Small intestine (tissue), 16 donors: Measurements from ENCODE around the gene SMU1. TPM values are rescaled to one million over a fixed set of nuclear protein-coding genes. Genes with fewer than 3 reads are reported as not detected.

ENCODE experiments used
- DNase-seq, 2 donors: peaks; one replicate each; pipeline versions ENCODE4 v3.0.0 to v3.0.0-alpha.2; 2013
- FAIRE-seq: peaks from 2 replicates; lab custom pipeline; 2012; peaks lifted over from hg19 to GRCh38; lab: Jason Lieb, UNC
- H3K27ac ChIP-seq, 3 donors: one replicate each; pipeline ENCODE4 v1.5.1; 2013; ENCODE audit warnings: low read length in 2 of 3, mild to moderate bottlenecking in 2 of 3, control low read depth in 1 of 3, inconsistent platforms in 1 of 3, low read depth in 1 of 3, moderate library complexity in 1 of 3
- H3K27me3 ChIP-seq, 3 donors: one replicate each; pipeline ENCODE4 v1.6.1; 2013; ENCODE audit warnings: low read length in 3 of 3, inconsistent platforms in 1 of 3; ENCODE audit not compliant: control insufficient read depth in 3 of 3, insufficient read depth in 3 of 3
- H3K36me3 ChIP-seq, 3 donors: one replicate each; pipeline ENCODE4 v1.6.1; 2013; ENCODE audit warnings: low read length in 3 of 3, inconsistent platforms in 1 of 3, low read depth in 1 of 3, mild to moderate bottlenecking in 1 of 3, moderate library complexity in 1 of 3; ENCODE audit not compliant: control insufficient read depth in 3 of 3, insufficient read depth in 2 of 3
- H3K4me1 ChIP-seq, 3 donors: one replicate each; pipeline ENCODE4 v1.6.1; 2013; ENCODE audit warnings: low read length in 2 of 3, inconsistent platforms in 1 of 3, low read depth in 1 of 3, mild to moderate bottlenecking in 1 of 3, moderate library complexity in 1 of 3; ENCODE audit not compliant: control insufficient read depth in 3 of 3, insufficient read depth in 2 of 3
- H3K4me3 ChIP-seq, 3 donors: one replicate each; pipeline ENCODE4 v1.5.1; 2013; ENCODE audit warnings: low read length in 3 of 3, control low read depth in 1 of 3, inconsistent platforms in 1 of 3, low read depth in 1 of 3, mild to moderate bottlenecking in 1 of 3, moderate library complexity in 1 of 3
- H3K9me3 ChIP-seq, 2 donors: one replicate each; pipeline ENCODE4 v1.6.1; 2013; ENCODE audit warnings: low read depth in 1 of 2, low read length in 1 of 2; ENCODE audit not compliant: control insufficient read depth in 2 of 2, insufficient read depth in 1 of 2
- WGBS, 3 donors: extraction: QIAGEN DNeasy Blood & Tissue Kit; methylation state at CpG; one replicate each; pipeline ENCODE4 v1.1.7; 2013; 5-methylcytosine and 5-hydroxymethylcytosine counted together
- long read RNA-seq, 10 donors: transcript quantifications; one replicate each; lab custom pipeline, GENCODE V29; 2026
- polyA plus RNA-seq, 4 donors: library from polyadenylated mRNA; stranded (reverse) in 3 of 4; unstranded in 1 of 4; fragments of 200-250 nt in 3 of 4; fragments of 120-200 nt in 1 of 4; gene quantifications; one replicate each; pipeline versions ENCODE4 v1.2.1 to v1.2.3, GENCODE V29; 2013
- donor health status: healthy with polysubstance abuse.
- donor health status: control.
- donor health status: control.
- donor health status: Bipolar disorder and iron deficiency.
- donor health status: healthy.

SMU1 gene
- polyA plus RNA-seq: 10 to 100 TPM in 2 of 4 donors, 1 to 10 TPM in 2; 7.6 to 18.4 (median 10.1) TPM
- long read RNA-seq, donor 1, full-length matches to known transcripts: 25 of 38 reads
- long read RNA-seq, donor 1, partial matches to known transcripts: 13 of 38 reads
- long read RNA-seq, donor 1, other reads (novel, unspliced or antisense): 0 of 38 reads
- long read RNA-seq, donor 2, full-length matches to known transcripts: 3 of 3 reads
- long read RNA-seq, donor 2, partial matches to known transcripts: 0 of 3 reads
- long read RNA-seq, donor 2, other reads (novel, unspliced or antisense): 0 of 3 reads
- long read RNA-seq, donor 3, full-length matches to known transcripts: 4 of 4 reads
- long read RNA-seq, donor 3, partial matches to known transcripts: 0 of 4 reads
- long read RNA-seq, donor 3, other reads (novel, unspliced or antisense): 0 of 4 reads
- long read RNA-seq, donor 4: 0 reads
- long read RNA-seq, donor 5, full-length matches to known transcripts: 2 of 2 reads
- long read RNA-seq, donor 5, partial matches to known transcripts: 0 of 2 reads
- long read RNA-seq, donor 5, other reads (novel, unspliced or antisense): 0 of 2 reads
- long read RNA-seq, donor 6, full-length matches to known transcripts: 6 of 13 reads
- long read RNA-seq, donor 6, partial matches to known transcripts: 7 of 13 reads
- long read RNA-seq, donor 6, other reads (novel, unspliced or antisense): 0 of 13 reads
- long read RNA-seq, donor 7, full-length matches to known transcripts: 10 of 102 reads
- long read RNA-seq, donor 7, partial matches to known transcripts: 92 of 102 reads
- long read RNA-seq, donor 7, other reads (novel, unspliced or antisense): 0 of 102 reads
- long read RNA-seq, donor 8: 0 reads
- long read RNA-seq, donor 9: 0 reads
- long read RNA-seq, donor 10, full-length matches to known transcripts: 11 of 22 reads
- long read RNA-seq, donor 10, partial matches to known transcripts: 11 of 22 reads
- long read RNA-seq, donor 10, other reads (novel, unspliced or antisense): 0 of 22 reads

DNA sequence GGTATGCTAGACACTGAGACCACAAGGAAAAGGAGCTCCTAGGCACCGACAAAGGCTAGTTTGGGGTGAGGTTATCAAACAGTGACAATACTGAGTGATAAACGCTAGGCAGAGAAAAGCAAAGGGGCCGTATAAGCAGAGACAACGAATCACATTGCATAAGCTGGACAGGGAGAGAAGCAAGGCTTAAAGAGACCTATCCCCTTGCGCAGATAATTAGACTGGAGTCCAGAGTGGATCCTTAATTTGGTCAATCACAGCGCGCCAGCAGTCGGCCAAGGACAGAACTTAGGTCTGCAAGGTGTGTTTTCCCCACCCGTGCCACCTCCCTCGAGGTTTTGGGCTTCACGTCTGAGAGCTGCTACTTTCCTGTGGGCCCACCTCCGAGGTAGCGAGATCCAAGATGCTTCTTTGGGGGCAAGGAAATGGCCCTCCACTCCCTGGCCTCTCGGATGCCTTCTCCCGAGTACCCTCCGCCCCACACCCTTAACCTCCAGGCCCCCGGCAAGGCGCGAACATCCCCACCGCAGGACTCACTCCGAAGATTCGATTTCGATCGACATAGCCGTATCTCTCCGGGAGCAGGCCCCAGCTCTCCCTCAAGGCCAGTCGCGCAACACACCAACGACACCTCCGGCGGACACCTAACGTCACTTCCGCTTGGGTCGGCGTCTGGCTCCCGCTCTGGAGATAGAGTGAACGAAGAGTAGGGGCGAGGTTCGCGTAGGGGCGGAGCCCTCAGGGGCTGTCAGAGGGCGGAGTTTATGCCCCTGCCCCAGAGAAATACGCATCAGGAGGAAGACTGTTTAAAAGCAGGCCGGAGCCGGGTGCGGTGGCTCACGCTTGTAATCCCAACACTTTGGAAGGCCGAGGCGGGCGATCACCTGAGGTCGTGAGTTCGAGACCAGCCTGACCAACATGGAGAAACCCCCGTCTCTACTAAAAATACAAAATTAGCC, at the start of gene SMU1:
Gene SMU1 (minus strand): TSS at position 629 of the 959 bp plus-strand sequence. CDS start 66 bp downstream, at position 563.
- Histone ChIP-seq H3K27me3 (no peaks in the 10 kb centered on the region), H3K9me3 (no peaks in the 10 kb centered on the region), H3K27ac (peak within 1 kb of the TSS; percentile 87 to 95 (median 91)), H3K4me3 (peak within 1 kb of the TSS; percentile 46 to 77 (median 72)), H3K4me1 (peaks cover 0 to 15% (median 0%) of the 10 kb centered on the region in 3 donors), H3K36me3 (peaks cover 6 to 25% (median 6%) of the 10 kb centered on the region in 3 donors)
- DNase-seq: peak; percentile 98
- FAIRE-seq: no peak
- WGBS, 3 donors: 0% methylated on average over 53 of the region's 53 CpGs

DNA sequence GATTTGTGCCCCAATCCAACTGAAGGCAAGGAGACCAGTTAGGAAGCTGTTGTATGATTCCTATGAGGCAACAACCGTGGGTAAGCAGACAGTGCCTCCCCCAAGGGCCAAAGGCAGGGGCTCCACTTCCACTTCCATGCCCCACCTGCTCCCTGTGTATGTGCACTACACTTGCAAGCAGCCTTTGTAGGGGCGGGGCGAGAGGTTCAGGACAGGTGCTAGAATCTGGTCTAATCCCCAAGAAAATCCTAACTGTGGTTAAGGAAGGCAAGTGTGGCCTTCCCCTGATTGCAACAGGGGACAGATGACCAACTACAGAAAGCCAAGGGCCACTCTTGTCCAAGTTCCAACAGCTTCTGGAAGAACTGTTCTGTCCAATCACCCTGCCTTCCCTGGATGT, 49.0 kb upstream of the SMU1 start:
- Histone ChIP-seq H3K27ac (no peak overlapping the region), H3K4me1 (peaks cover 0 to 35% (median 4%) of the 10 kb centered on the region in 3 donors), H3K36me3 (peaks cover 6 to 73% (median 7%) of the 10 kb centered on the region in 3 donors), H3K4me3 (no peak overlapping the region), H3K9me3 (no peaks in the 10 kb centered on the region), H3K27me3 (no peaks in the 10 kb centered on the region)
- FAIRE-seq: no peak
- DNase-seq: no peak
- WGBS, 3 donors: 92 to 94% (median 92%) methylated on average over 3 of the region's 3 CpGs

DNA sequence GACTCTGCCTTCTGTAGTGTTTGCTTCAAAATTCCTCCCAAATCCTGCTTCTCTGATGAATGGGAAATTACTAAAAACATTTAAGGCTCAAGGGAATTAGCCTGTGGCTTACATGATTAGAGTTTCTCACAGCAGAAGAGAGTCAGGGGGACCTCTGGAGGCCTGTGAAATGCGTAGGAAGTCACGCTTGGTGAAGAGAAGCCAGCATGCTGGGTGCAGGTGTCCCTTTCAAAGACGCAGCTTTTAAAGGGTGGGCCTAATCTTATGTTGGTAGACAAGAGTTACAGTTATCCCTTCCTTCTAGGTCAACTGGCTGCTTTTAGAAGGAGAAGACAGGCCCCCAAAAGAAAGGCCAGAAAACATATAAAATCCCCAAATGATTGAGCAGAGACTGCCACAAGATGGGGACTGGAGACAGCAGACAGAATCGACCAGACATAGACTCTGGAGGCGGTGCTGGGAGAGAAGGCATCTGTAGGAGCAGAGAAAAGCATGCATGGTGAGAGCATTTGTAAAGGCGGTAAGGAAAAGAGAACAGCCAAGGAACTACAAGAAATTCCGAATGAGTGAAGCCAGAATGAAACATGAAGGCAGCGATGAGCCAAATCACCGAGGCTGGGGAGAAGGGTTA, 48.4 kb upstream of the SMU1 start:
- 78 to 90% (median 89%) methylated on average over 9 of the region's 9 CpGs for WGBS, 3 donors
- H3K4me3 ChIP-seq: no peak overlapping the region
- H3K27me3 ChIP-seq: no peaks in the 10 kb centered on the region
- FAIRE-seq (no peak), DNase-seq (no peak)
- peaks cover 7 to 73% (median 8%) of the 10 kb centered on the region in 3 donors for H3K36me3 ChIP-seq
- H3K9me3 ChIP-seq: no peaks in the 10 kb centered on the region
- H3K27ac ChIP-seq: no peak overlapping the region
- peaks cover 0 to 31% (median 4%) of the 10 kb centered on the region in 3 donors for H3K4me1 ChIP-seq

DNA sequence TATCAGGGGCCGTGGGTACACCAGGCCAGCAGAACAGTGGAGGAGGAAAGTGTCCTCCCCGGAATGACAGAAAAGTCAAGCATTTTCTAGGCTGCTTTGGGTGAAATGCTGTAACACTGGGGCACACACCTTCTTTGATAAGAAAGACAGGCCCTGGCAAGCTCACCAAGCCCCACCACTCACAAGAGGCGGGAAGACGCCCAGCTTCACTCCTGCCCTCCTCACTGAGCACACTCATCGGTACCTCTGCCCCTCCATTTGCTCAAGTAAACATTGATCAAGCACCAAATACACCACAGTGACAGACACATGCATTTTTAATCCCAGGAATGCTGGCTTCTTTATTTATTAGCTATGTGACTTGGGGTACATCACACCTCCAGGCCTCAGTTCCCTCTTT, 47.6 kb upstream of the SMU1 start:
- Histone ChIP-seq H3K9me3 (no peaks in the 10 kb centered on the region), H3K27ac (no peak overlapping the region), H3K36me3 (peaks cover 5 to 73% (median 7%) of the 10 kb centered on the region in 3 donors), H3K4me3 (no peak overlapping the region), H3K27me3 (no peaks in the 10 kb centered on the region), H3K4me1 (peaks cover 0 to 22% (median 4%) of the 10 kb centered on the region in 3 donors)
- FAIRE-seq (no peak), DNase-seq (no peak)
- 91 to 94% (median 94%) methylated on average over 5 of the region's 5 CpGs for WGBS, 3 donors

DNA sequence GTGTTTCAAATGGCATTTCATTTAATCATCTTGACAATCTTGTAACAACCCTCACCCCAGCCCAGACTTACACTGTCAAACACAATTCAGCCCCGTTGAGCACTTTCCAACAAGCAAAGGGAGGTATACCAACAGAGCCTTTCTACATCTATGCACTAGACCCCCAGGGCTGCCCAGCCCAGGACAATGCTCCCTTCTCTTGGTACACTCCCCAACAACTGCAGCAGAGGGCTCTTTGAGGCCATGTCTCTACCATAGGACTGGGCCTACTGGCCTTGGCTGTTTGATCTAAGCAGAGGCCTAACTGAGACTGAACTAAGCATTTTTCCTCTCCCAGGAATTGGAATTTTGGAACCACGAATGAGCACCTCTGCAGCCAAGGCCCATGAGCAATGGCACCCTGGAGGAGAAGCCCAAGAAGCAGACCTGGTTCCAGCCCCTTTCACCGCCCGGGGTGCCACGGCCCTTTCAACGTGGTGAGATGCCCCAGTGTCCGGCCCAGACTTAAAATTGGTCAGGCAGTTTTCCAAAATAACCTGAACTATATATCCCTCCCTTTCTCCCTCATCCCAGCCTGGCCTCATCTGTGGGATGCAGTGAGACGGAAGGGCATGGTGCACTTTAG, 47.0 kb upstream of the SMU1 start:
- FAIRE-seq: no peak
- WGBS, 3 donors: 95 to 97% (median 95%) methylated on average over 8 of the region's 8 CpGs
- peaks cover 3 to 73% (median 8%) of the 10 kb centered on the region in 3 donors for H3K36me3 ChIP-seq

DNA sequence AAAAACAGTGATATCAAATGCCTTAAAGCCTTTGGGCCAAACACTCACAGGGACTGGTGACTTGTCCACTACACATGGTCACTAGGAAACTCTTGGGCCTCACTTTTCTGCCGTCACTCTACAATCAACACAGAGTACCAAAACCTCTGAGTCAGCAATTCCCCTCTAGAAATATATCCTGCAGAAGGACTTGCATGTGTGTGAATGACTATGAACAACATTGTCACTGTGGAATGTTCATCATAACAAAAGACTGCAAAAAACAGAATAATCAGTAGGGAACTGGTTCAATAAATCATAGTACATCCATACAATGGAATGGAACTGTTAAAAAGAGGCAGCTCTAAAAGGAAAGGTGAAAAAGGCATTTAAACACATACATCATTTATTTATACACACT, 44.1 kb upstream of the SMU1 start:
- DNase-seq (no peak), FAIRE-seq (no peak)
- H3K9me3 ChIP-seq: no peaks in the 10 kb centered on the region
- no peaks in the 10 kb centered on the region for H3K27me3 ChIP-seq
- WGBS, 3 donors: 86 to 100% (median 97%) methylated on average over 1 of the region's 1 CpG
- no peak overlapping the region for H3K27ac ChIP-seq
- peaks cover 5 to 61% (median 6%) of the 10 kb centered on the region in 3 donors for H3K36me3 ChIP-seq
- H3K4me3 ChIP-seq: no peak overlapping the region
- peaks cover 0 to under 1% (median 0%) of the 10 kb centered on the region in 3 donors for H3K4me1 ChIP-seq

More for the DNA sequence above, 47.0 kb upstream of the SMU1 start:
- H3K4me3 ChIP-seq: no peak overlapping the region
- no peak for DNase-seq
- no peak overlapping the region for H3K27ac ChIP-seq
- peaks cover 0 to 17% (median 4%) of the 10 kb centered on the region in 3 donors for H3K4me1 ChIP-seq
- H3K27me3 ChIP-seq: no peaks in the 10 kb centered on the region
- H3K9me3 ChIP-seq: no peaks in the 10 kb centered on the region

DNA sequence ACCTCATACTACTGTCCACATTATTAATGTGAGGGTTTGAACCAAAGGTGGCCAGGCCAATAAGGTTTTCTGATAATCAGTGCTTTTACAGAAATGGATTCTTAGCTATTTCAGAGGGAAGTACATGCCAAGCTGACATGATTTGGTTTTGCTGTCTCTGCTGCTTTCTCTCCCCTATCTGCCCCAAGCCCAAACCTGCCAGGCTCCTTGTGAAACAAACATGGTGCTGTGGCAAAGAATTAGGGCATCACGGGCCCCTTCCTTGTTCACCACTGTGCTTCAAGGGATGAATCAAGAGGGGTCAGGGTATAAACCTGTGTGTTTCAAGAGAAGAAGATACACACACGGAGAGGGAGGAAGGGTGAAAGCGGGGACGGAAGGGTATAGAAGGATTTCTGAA, 41.3 kb upstream of the SMU1 start:
- DNase-seq: no peak
- H3K4me1 ChIP-seq: no peaks in the 10 kb centered on the region
- no peak overlapping the region for H3K27ac ChIP-seq
- H3K9me3 ChIP-seq: no peaks in the 10 kb centered on the region
- no peak overlapping the region for H3K4me3 ChIP-seq
- WGBS, 3 donors: 92 to 96% (median 95%) methylated on average over 4 of the region's 4 CpGs
- peaks cover 6 to 60% (median 18%) of the 10 kb centered on the region in 3 donors for H3K36me3 ChIP-seq
- H3K27me3 ChIP-seq: no peaks in the 10 kb centered on the region
- no peak for FAIRE-seq
